Upper lobe of left lung (tissue), 6 donors: ENCODE results near the gene CRYM. TPM values are rescaled to one million over a fixed set of nuclear protein-coding genes. Genes with fewer than 3 reads are reported as not detected.

Experiments
- ATAC-seq, 2 donors: fragments of 200-7000 bp; cut with Tn5 transposase; one replicate each; pipeline ENCODE4 v1.9.1; 2022; ENCODE audit warnings: mild to moderate bottlenecking in 2 of 2, moderate library complexity in 2 of 2; ENCODE audit not compliant: low FRiP score in 2 of 2
- DNase-seq, 2 donors: peaks; one replicate each; pipeline ENCODE4 v3.0.0-alpha.2; 2019 to 2020
- H3K27ac ChIP-seq, 4 donors: fragments of 200-600 bp; sonication (generic); one replicate each; pipeline ENCODE4 v1.5.1; 2016 to 2019
- H3K27me3 ChIP-seq, 4 donors: fragments of 200-600 bp; sonication (generic); one replicate each; pipeline ENCODE4 v1.5.1; 2017 to 2019
- H3K36me3 ChIP-seq, 4 donors: fragments of 200-600 bp; sonication (generic); one replicate each; pipeline ENCODE4 v1.5.1; 2016 to 2019
- H3K4me1 ChIP-seq, 4 donors: fragments of 200-600 bp; sonication (generic); one replicate each; pipeline ENCODE4 v1.5.1; 2018 to 2019
- H3K4me3 ChIP-seq, 4 donors: fragments of 200-600 bp; sonication (generic); one replicate each; pipeline ENCODE4 v1.5.1; 2017 to 2019; ENCODE audit warnings: mild to moderate bottlenecking in 2 of 4, moderate library complexity in 1 of 4
- H3K9me3 ChIP-seq, 4 donors: fragments of 200-600 bp; sonication (generic); one replicate each; pipeline ENCODE4 v1.5.1; 2018 to 2019
- EP300 ChIP-seq, 4 donors: sonication (generic); formaldehyde crosslinking; IDR thresholded peaks; one replicate each; pipeline ENCODE4 v1.5.1; 2017; ENCODE audit warnings: antibody characterized with exemption in 4 of 4, control low read depth in 2 of 4
- POLR2A ChIP-seq, 4 donors: fragments of 450-650 bp; IDR thresholded peaks; one replicate each; pipeline ENCODE4 v1.5.1; 2016 to 2017; ENCODE audit warnings: antibody characterized with exemption in 4 of 4, mild to moderate bottlenecking in 2 of 4
- POLR2AphosphoS5 ChIP-seq, 2 donors: sonication (generic); formaldehyde crosslinking; IDR thresholded peaks; one replicate each; pipeline ENCODE4 v1.5.1; 2017; ENCODE audit warnings: antibody characterized with exemption in 2 of 2
- WGBS, 2 donors: methylation state at CpG; one replicate each; pipeline ENCODE4 v1.1.5; 2017 to 2018; 5-methylcytosine and 5-hydroxymethylcytosine counted together
- total RNA-seq, 6 donors: library from RNA; depleted of rRNA in 4 of 6; stranded (reverse); fragments of >200 nt in 4 of 6; gene quantifications; one replicate each; pipeline versions ENCODE4 v1.1.0 to v1.2.1, GENCODE V29; 2016 to 2021
- TF ChIP-seq, protein P1 (sequence below), 6 experiments: fragments of 450-650 bp in 4 of 6; fragments of 200-600 bp in 2 of 6; sonication (generic) in 2 of 6; IDR thresholded peaks; one replicate each; pipeline ENCODE4 v1.5.1; 2016 to 2019; ENCODE audit warnings: antibody characterized with exemption in 6 of 6
- donor health status: DM: no; HTN: no; CAD: no; lungs with moderate emphysema.
- donor health status: DM: no; HTN: yes; CAD: no; lungs with severe emphysema.

Gene CRYM
- total RNA-seq, 6 donors from 2014 or later = 2.0 to 18.6 (median 7.8) TPM

GRCh38 chr16:21214086-21214485 lies 64.0 kb downstream of the CRYM start:
- no peaks in the 10 kb centered on the region for H3K27me3 ChIP-seq
- DNase-seq (no peak), ATAC-seq (no peak)
- H3K27ac ChIP-seq = no peak overlapping the region
- H3K9me3 ChIP-seq = no peaks in the 10 kb centered on the region
- WGBS, 2 donors = 52 to 68% methylated on average over 4 of the region's 4 CpGs
- no peaks in the 10 kb centered on the region for H3K36me3 ChIP-seq
- H3K4me3 ChIP-seq = no peak overlapping the region
- H3K4me1 ChIP-seq = no peaks in the 10 kb centered on the region
- TF ChIP-seq POLR2A (IDR thresholded peaks at IDR 0.05) (no peak), EP300 (IDR thresholded peaks at IDR 0.05) (no peak), POLR2AphosphoS5 (IDR thresholded peaks at IDR 0.05) (no peak)
- TF ChIP-seq, protein P1, sequence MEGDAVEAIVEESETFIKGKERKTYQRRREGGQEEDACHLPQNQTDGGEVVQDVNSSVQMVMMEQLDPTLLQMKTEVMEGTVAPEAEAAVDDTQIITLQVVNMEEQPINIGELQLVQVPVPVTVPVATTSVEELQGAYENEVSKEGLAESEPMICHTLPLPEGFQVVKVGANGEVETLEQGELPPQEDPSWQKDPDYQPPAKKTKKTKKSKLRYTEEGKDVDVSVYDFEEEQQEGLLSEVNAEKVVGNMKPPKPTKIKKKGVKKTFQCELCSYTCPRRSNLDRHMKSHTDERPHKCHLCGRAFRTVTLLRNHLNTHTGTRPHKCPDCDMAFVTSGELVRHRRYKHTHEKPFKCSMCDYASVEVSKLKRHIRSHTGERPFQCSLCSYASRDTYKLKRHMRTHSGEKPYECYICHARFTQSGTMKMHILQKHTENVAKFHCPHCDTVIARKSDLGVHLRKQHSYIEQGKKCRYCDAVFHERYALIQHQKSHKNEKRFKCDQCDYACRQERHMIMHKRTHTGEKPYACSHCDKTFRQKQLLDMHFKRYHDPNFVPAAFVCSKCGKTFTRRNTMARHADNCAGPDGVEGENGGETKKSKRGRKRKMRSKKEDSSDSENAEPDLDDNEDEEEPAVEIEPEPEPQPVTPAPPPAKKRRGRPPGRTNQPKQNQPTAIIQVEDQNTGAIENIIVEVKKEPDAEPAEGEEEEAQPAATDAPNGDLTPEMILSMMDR (IDR thresholded peaks at IDR 0.05) = no peak

- Histone ChIP-seq H3K36me3 (no peaks in the 10 kb centered on the region), H3K9me3 (no peaks in the 10 kb centered on the region), H3K27me3 (no peaks in the 10 kb centered on the region), H3K27ac (no peak within 1 kb of the TSS), H3K4me3 (no peak within 1 kb of the TSS), H3K4me1 (no peaks in the 10 kb centered on the region)
- no peak for DNase-seq
- ATAC-seq = no peak
- no peak for TF ChIP-seq EP300 (IDR thresholded peaks at IDR 0.05)
- no peak for TF ChIP-seq POLR2A (IDR thresholded peaks at IDR 0.05)
- 58 to 61% methylated on average over 5 of the region's 5 CpGs for WGBS, 2 donors
Measured at GRCh38 chr16:21211486-21211885, 66.6 kb downstream of the CRYM start, which contains the start of gene ZP2. TSS of gene ZP2 (minus strand) at chr16:21211574. CDS start at chr16:21211547, 27 bp downstream.

Other genes with a start within 250 kb of the CRYM start
- gene DNAH3, start 127.4 kb downstream of the CRYM start, total RNA-seq = 10 to 100 TPM in 2 of 6 donors, 1 to 10 TPM in 3, under 1 TPM in 1; 0.23 to 48.1 (median 4.8) TPM
- gene LDAF1, start 119.6 kb downstream of the CRYM start, total RNA-seq = 10 to 100 TPM; 16.8 to 52.7 (median 39.1) TPM
- gene ZP2, start 66.7 kb downstream of the CRYM start, total RNA-seq = not detected
- gene ANKS4B, start 44.6 kb downstream of the CRYM start, total RNA-seq = under 1 TPM in 1 of 6 donors, not detected in 5; 0.06 TPM